ENCODE data around the gene ACTN4. TPM values are rescaled to one million over a fixed set of nuclear protein-coding genes. Genes with fewer than 3 reads are reported as not detected.

The ACTN4 gene
- total RNA-seq, 1 experiment from 2014 or later = 1,462 TPM

GRCh38 chr19:38614289-38614688, 33.2 kb upstream of the ACTN4 start:
- peaks cover 24% of the 10 kb centered on the region for H3K27me3 Mint-ChIP-seq (ENCODE audit: unreplicated experiment)
- no peak for TF ChIP-seq CTCF (IDR thresholded peaks at IDR 0.05; ENCODE audit: unreplicated experiment)
- intact Hi-C loops (cut with micrococcal nuclease; ENCODE audit: unreplicated experiment) = no loop called here
- CTCF ChIA-PET = interaction anchor here (0.6 kb wide), 3 partner anchors 18 to 470 kb away, joined by 4 to 6 read pairs (median 5); no protein-coding TSS in a partner anchor
- peaks cover under 1% of the 10 kb centered on the region for H3K4me1 Mint-ChIP-seq (ENCODE audit: low read depth, unreplicated experiment)
- no TSS peak for BruUV-seq (replicated peaks)
- no peak for DNase-seq
- no peaks in the 10 kb centered on the region for H3K9me3 Mint-ChIP-seq (ENCODE audit: low read depth, unreplicated experiment)
- no peak overlapping the region for H3K4me3 Mint-ChIP-seq (ENCODE audit: low read depth, unreplicated experiment)
- H3K27ac Mint-ChIP-seq (ENCODE audit: unreplicated experiment) = no peak overlapping the region
- H3K36me3 Mint-ChIP-seq (ENCODE audit: insufficient read depth, unreplicated experiment) = peaks cover 9% of the 10 kb centered on the region

GRCh38 chr19:38615007-38615581, 32.4 kb upstream of the ACTN4 start:
- intact Hi-C loops (cut with micrococcal nuclease; ENCODE audit: unreplicated experiment) = no loop called here
- peaks cover 24% of the 10 kb centered on the region for H3K27me3 Mint-ChIP-seq (ENCODE audit: unreplicated experiment)
- DNase-seq = no peak
- H3K36me3 Mint-ChIP-seq (ENCODE audit: insufficient read depth, unreplicated experiment) = peaks cover 17% of the 10 kb centered on the region
- no peaks in the 10 kb centered on the region for H3K9me3 Mint-ChIP-seq (ENCODE audit: low read depth, unreplicated experiment)
- no TSS peak for BruUV-seq (replicated peaks)
- CTCF ChIA-PET = no interaction called here
- no peak overlapping the region for H3K27ac Mint-ChIP-seq (ENCODE audit: unreplicated experiment)
- peaks cover 8% of the 10 kb centered on the region for H3K4me1 Mint-ChIP-seq (ENCODE audit: low read depth, unreplicated experiment)
- no peak for TF ChIP-seq CTCF (IDR thresholded peaks at IDR 0.05; ENCODE audit: unreplicated experiment)
- no peak overlapping the region for H3K4me3 Mint-ChIP-seq (ENCODE audit: low read depth, unreplicated experiment)

- intact Hi-C loops (cut with micrococcal nuclease; ENCODE audit: unreplicated experiment) = no loop called here
- no peak for DNase-seq
- H3K4me1 Mint-ChIP-seq (ENCODE audit: low read depth, unreplicated experiment) = peaks cover 13% of the 10 kb centered on the region
- no peak overlapping the region for H3K4me3 Mint-ChIP-seq (ENCODE audit: low read depth, unreplicated experiment)
- H3K9me3 Mint-ChIP-seq (ENCODE audit: low read depth, unreplicated experiment) = no peaks in the 10 kb centered on the region
- no peak overlapping the region for H3K27ac Mint-ChIP-seq (ENCODE audit: unreplicated experiment)
- peaks cover 26% of the 10 kb centered on the region for H3K36me3 Mint-ChIP-seq (ENCODE audit: insufficient read depth, unreplicated experiment)
- no peak for TF ChIP-seq CTCF (IDR thresholded peaks at IDR 0.05; ENCODE audit: unreplicated experiment)
- no TSS peak for BruUV-seq (replicated peaks)
- peaks cover 24% of the 10 kb centered on the region for H3K27me3 Mint-ChIP-seq (ENCODE audit: unreplicated experiment)
- CTCF ChIA-PET = no interaction called here
Measured at GRCh38 chr19:38616265-38616664, 31.2 kb upstream of the ACTN4 start.

- Mint-ChIP-seq H3K36me3 (ENCODE audit: insufficient read depth, unreplicated experiment) (peaks cover 36% of the 10 kb centered on the region), H3K9me3 (ENCODE audit: low read depth, unreplicated experiment) (no peaks in the 10 kb centered on the region), H3K4me3 (ENCODE audit: low read depth, unreplicated experiment) (no peak overlapping the region), H3K27ac (ENCODE audit: unreplicated experiment) (no peak overlapping the region), H3K27me3 (ENCODE audit: unreplicated experiment) (peaks cover 24% of the 10 kb centered on the region), H3K4me1 (ENCODE audit: low read depth, unreplicated experiment) (peaks cover 13% of the 10 kb centered on the region)
- intact Hi-C loops (cut with micrococcal nuclease; ENCODE audit: unreplicated experiment) = no loop called here
- DNase-seq = no peak
- no peak for TF ChIP-seq CTCF (IDR thresholded peaks at IDR 0.05; ENCODE audit: unreplicated experiment)
- no TSS peak for BruUV-seq (replicated peaks)
- CTCF ChIA-PET = no interaction called here
Measured at GRCh38 chr19:38617283-38617763, 30.1 kb upstream of the ACTN4 start.

Measured in Calu3 (cell line).